Hematopoietic multipotent progenitor cell treated with erythropoietin and hydrocortisone succinate and interleukin-3 and kit ligand, for 8 days (in vitro differentiated cells): ENCODE data around the gene CRY2.
"Not testable (repeated sequence)": the region's sequence is repeated elsewhere in the genome, so short reads cannot be mapped to it uniquely, and the experiment has no call there.

Experiments used
- DNase-seq: peaks from one replicate; pipeline ENCODE4 v3.0.0-alpha.2; 2015

The CRY2 gene

DNA sequence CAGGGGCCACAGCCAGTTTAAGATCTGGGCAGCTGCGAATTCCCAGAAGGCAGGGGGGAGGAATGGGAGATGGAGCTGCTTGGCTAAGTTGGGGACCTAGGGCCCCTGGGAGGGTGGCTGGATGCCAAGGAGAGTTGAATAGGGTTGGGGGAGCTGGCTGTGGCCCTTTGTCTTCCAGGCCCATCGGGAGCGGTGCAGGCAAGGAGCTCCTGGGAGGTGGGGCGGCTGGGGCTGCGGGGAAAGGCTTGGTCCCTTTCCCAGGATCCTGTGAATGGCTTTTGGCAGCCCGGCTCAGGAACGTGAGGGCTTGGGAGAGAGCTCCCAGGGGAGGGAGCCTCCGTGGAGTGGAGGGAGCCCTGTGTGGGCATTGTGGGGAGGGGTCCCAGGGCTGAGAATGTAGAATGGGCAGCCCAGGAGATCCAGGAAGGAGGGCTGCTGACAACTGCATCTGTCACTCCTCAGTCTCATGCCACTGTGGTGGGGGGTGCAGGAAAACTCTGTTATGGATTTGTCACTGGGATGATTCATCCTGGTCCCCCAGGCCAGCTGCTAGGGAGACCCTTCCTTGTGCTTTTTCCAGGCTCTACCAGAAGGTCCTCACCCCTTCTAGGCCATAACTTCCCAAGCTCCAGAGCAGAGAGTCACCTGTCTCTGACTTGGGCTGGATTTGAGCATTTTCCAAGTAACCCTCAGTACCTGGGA lies 53.8 kb downstream of the CRY2 start:
- DNase-seq, result no peak

- DNase-seq, result peak; percentile 67
Measured at GRCh38 chr11:45901626-45902025, 54.4 kb downstream of the CRY2 start.

DNA sequence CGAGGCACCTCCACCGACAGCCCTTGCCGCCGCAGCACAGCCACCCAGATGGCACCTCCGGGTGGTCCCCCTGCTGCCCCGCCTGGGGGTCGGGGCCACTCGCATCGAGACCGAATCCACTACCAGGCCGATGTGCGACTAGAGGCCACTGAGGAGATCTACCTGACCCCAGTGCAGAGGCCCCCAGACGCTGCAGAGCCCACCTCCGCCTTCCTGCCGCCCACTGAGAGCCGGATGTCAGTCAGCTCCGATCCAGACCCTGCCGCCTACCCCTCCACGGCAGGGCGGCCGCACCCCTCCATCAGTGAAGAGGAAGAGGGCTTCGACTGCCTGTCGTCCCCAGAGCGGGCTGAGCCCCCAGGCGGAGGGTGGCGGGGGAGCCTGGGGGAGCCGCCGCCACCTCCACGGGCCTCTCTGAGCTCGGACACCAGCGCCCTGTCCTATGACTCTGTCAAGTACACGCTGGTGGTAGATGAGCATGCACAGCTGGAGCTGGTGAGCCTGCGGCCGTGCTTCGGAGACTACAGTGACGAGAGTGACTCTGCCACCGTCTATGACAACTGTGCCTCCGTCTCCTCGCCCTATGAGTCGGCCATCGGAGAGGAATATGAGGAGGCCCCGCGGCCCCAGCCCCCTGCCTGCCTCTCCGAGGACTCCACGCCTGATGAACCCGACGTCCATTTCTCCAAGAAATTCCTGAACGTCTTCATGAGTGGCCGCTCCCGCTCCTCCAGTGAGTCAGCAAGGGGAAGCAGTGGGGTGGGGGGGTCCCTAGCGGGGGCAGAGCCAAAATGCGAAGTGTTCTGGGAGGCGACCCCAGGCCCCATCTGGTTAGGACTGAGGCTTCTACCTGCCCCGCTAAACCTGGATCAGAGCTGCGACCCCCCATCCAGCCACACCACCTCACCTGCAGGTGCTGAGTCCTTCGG lies 55.4 kb downstream of the CRY2 start:
- DNase-seq, result no peak

- no peak for DNase-seq
Measured at GRCh38 chr11:45904309-45904915, 57.1 kb downstream of the CRY2 start.

- no peak for DNase-seq
Measured at GRCh38 chr11:45905095-45905494, 57.8 kb downstream of the CRY2 start.

GRCh38 chr11:45905576-45905975 lies 58.3 kb downstream of the CRY2 start:
- DNase-seq, result not testable (repeated sequence)

DNA sequence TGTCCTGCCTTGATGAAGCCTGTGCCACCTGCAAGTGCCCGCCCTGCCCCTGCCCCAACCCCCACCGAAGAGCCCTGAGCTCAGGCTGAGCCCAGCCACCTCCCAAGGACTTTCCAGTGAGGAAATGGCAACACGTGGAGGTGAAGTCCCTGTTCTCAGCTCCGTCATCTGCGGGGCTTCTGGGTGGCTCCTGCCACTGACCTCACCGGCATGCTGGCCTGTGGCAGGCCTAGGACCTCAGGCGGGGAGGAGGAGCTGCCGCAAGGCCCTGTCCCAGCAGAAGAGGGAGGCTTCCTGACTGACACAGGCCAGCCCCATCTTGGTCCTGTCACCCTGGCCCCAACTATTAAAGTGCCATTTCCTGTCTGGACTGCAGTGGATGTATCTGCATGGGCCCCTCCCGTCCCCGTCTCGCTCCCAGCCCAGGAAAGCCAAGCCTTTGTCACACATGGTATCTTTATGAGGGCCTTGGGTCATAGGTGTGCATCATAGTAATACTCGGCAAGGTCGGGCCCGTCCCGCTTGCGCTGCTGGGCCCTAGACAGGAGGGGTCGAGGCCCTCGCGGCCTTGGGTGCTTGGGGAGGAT lies 58.9 kb downstream of the CRY2 start:
- no peak for DNase-seq

- DNase-seq, result no peak
Measured at GRCh38 chr11:45906965-45907611, 59.8 kb downstream of the CRY2 start, which contains the start of gene FREY1. TSS of gene FREY1 (minus strand) at chr11:45907271. CDS start at chr11:45907245, 26 bp downstream.

- DNase-seq, result no peak
Measured at GRCh38 chr11:45907911-45908370, 60.7 kb downstream of the CRY2 start.

DNA sequence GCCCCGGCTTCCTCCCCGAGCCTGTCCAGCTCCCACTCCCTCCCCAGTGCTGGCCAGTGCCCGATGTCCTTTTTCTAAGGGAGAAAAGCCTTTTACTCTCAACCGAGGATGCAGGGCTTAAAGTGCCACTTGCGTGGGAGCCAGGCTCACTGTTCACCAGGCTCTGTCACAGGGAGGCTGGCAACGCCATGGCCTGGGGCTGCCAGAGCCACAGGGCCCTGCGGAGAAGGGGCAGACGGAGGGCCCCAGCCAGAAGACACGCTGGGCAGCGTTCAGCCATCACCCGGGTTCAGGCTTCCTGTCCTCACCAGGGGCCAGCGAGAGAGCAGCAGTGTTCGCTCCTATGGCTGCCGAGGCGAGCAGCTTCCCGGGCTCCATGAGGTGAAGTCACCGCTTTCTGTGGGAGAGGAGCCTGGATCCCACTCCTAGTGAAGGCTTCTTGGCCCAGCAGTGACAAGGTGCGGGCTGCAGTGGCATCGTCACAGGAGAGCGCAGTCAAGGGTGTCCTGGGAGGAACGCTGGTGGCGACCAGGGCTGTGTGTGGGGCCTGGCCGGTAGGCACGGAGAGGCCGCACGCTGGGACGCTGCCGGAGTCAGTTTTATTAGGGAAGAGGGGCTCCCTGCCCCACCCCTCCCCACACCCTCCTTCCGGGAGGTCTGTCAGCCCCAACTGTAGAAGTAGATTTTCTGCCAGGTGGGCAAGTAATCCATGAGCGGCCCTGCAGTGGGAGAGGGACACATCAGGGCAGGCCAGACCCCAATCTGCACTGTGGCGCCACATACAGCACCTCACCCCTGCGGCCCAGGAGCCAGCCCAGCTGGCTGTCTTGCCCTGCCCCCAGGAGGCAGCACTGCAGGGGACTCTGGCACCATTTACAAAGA lies 62.6 kb downstream of the CRY2 start:
- no peak for DNase-seq

DNA sequence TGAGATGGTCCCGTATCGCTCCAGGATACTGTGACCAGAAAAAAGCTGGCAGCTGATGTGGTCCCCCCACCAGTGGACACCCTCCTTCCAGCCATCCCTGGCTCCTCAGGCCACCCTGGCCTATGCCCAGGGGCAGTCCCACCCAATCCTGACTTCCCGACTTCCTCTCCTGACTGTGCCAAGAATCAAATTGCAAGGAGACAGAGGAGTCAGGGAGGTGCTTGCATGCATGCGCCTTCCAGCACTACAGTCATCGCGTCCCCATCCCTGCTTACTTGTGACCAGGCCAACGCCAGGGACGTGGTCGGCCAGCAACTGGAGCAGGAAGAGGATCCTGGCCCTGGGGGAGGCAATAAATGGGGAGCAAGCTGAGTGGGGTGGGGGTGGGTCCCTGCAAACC lies 63.3 kb downstream of the CRY2 start:
- DNase-seq, result no peak

- DNase-seq, result no peak
Measured at GRCh38 chr11:45913514-45913913, 66.2 kb downstream of the CRY2 start.

GRCh38 chr11:45913942-45914635 lies 66.8 kb downstream of the CRY2 start:
- DNase-seq, result no peak

DNA sequence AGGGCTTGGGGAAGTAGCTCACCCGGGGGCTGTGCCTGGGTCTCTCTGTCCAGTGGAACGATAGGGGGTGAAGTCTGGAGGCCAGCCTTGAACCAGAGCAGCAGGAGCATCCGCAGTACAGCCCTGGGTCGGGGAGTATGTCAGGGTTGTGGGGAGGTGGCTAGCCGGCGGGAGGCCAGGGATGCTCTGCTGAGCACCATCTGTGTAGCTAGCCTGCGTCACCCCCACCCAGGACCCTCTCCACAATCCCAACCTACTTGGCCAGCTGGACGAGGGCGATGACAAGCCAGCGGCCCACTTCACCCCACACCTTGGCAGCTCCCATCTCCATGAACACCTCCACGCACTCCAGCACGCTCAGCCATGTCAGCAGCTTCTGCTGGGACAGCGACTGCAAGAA lies 68.2 kb downstream of the CRY2 start:
- no peak for DNase-seq

DNA sequence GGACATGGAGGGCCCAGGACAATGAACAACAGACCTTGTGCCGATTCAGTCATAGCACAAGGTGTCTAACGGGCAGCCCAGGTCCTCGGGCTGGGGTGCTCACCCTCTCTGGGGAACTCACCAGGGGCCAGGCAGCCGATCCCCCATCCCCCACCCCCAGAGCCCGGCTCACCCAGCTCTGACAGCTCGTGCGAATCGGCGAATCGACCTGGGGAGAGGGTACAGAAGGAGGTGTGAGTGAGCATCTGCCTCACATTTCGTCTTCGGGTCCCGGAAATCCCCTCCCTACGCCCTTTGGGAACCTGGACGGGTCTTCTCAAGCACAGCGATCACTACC lies 70.0 kb downstream of the CRY2 start:
- no peak for DNase-seq

DNA sequence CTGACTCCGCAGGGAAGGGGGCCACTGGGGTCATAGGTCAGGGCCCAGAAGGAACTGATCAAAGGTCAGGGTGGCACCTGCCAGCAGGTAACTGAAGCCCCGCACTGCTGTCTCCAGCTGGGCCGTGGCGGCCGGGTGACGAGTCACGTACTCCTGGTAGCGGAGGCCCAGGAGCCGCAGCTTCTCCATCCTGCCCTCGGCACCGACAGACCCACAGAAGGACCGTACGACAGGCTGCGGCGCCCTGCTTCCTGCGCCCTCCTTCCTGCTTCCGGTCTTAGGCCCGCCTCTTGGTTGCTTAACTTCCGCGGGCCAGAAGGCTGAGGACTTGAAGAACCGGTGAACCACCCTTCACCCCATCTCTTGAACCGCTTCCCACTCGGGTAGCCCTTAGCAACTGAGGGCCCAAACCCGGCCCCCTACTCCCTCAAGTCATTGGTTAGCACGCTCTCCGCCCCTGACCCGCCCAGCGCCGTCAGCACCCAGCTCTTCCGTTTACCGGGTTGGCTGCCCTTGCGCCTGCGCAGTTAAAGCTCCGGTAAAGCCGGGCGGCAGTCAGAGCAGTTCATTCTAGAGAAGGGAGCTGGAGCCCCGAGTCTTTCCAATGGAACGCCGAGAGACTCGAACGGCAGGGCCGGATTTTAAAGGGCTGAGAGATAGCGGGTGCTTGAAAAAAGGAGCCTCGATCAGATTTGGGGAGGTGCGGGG lies 70.5 kb downstream of the CRY2 start, which contains the start of gene PEX16:
PEX16 (minus strand) TSS at position 255 of the 708 bp plus-strand sequence; CDS start at position 189, 66 bp downstream.
- peak; percentile 98 for DNase-seq

DNA sequence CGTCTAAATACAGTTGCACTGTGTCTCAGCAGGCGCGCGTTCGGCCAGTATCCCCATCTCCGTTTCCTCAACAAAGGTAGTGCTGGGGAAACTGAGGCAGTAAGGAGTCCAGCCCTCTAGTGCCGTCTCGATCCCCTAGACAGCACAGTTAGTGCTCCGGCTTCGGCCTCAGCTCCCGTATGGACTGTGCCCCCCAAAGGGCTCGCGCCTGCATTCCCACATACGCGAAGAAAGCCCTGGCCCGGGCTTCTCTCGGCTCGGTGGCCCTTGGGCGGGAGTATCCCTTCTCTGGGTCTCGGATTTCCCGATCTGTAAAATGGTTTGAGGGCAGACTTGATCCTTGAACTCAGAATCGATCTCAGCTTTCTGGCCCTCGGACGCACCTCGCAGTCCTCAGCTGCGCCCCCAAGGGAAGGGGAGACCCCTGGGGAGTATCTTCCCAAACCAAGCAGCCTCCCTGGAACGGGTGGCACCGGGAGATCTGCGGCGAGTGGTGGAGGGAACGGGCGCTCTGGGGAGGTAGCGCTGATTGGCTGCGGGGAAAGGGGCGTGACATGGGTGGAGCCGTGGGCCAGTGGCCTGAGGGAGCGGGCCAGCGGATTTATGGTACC lies 71.2 kb downstream of the CRY2 start:
- peak; percentile 80 for DNase-seq

GRCh38 chr11:45918962-45919675 lies 71.8 kb downstream of the CRY2 start:
- no peak for DNase-seq
